Activated CD8-positive, alpha-beta T cell treated with anti-CD3 and anti-CD28 coated beads, Interleukin-2, amount 10 ng/mL, durations not matched to agents 7 days and 5 days (primary cell): ENCODE data around the gene BARD1. TPM values are rescaled to one million over a fixed set of nuclear protein-coding genes. Genes with fewer than 3 reads are reported as not detected.

ENCODE experiments used
- ATAC-seq: fragments of 150-1000 bp; cut with Tn5 transposase; one replicate; pipeline ENCODE4 v1.10.0; 2021; ENCODE audit warnings: moderate library complexity
- CTCF ChIA-PET: fragments of 350-600 bp; sonication (Branson Sonifier 250); formaldehyde crosslinking; loops from one replicate; lab custom pipeline; 2021; ENCODE audit warnings: antibody characterized with exemption; lab: Charles Lee
- POLR2A ChIA-PET: fragments of 350-600 bp; sonication (Branson Sonifier 250); formaldehyde crosslinking; loops from one replicate; lab custom pipeline; 2021; ENCODE audit warnings: antibody characterized with exemption; lab: Charles Lee
- DNase-seq: peaks from one replicate; pipeline ENCODE4 v3.0.0-alpha.2; 2020
- H3K27ac Mint-ChIP-seq: one replicate; pipeline ENCODE4 v1.8.0; 2021; ENCODE audit warnings: mild to moderate bottlenecking, mixed read lengths
- H3K27me3 Mint-ChIP-seq: one replicate; pipeline ENCODE4 v1.8.0; 2021; ENCODE audit warnings: low read depth, mixed read lengths
- H3K36me3 Mint-ChIP-seq: one replicate; pipeline ENCODE4 v1.8.0; 2021; ENCODE audit warnings: low read depth, mixed read lengths
- H3K4me1 Mint-ChIP-seq: one replicate; pipeline ENCODE4 v1.8.0; 2021; ENCODE audit warnings: low read depth, mixed read lengths
- H3K4me3 Mint-ChIP-seq: one replicate; pipeline ENCODE4 v1.8.0; 2021; ENCODE audit warnings: mild to moderate bottlenecking, mixed read lengths
- H3K9me3 Mint-ChIP-seq: one replicate; pipeline ENCODE4 v1.8.0; 2022; ENCODE audit warnings: mixed read lengths; ENCODE audit not compliant: insufficient read depth
- total RNA-seq, 2 experiments: library from RNA; stranded (reverse); gene quantifications; one replicate each; pipeline ENCODE4 v1.2.3, GENCODE V29; 2021

BARD1 gene
- total RNA-seq, result 10 to 100 TPM; 56.4 to 57.1 TPM

- ChIA-PET POLR2A (interaction anchor here (0.5 to 2.9 kb wide), 6 partner anchors 9 to 551 kb away, joined by 3 to 9 read pairs (median 3); partner anchors contain the start of gene ATIC), CTCF (no interaction called here)
- Mint-ChIP-seq H3K9me3 (no peaks in the 10 kb centered on the region), H3K27me3 (peaks cover 11% of the 10 kb centered on the region), H3K36me3 (peaks cover 34% of the 10 kb centered on the region), H3K27ac (peak within 1 kb of the TSS; percentile 98), H3K4me3 (peak within 1 kb of the TSS; percentile 84), H3K4me1 (peaks cover 37% of the 10 kb centered on the region)
- ATAC-seq (peak; percentile 48), DNase-seq (peak; percentile 75)
Observed at GRCh38 chr2:214808981-214809750, at the start of gene BARD1. TSS of gene BARD1 (minus strand) at chr2:214809683. CDS start at chr2:214809569, 114 bp downstream.

- no peak for DNase-seq
- Mint-ChIP-seq H3K27me3 (no peaks in the 10 kb centered on the region), H3K36me3 (no peaks in the 10 kb centered on the region), H3K9me3 (no peaks in the 10 kb centered on the region), H3K27ac (no peak overlapping the region), H3K4me1 (no peaks in the 10 kb centered on the region), H3K4me3 (no peak overlapping the region)
- POLR2A ChIA-PET, result interaction anchor here (0.6 kb wide), 2 partner anchors 30 to 150 kb away, joined by 3 to 4 read pairs; no protein-coding TSS in a partner anchor
- CTCF ChIA-PET, result no interaction called here
- ATAC-seq, result no peak
Observed at GRCh38 chr2:214856137-214856536, 46.7 kb upstream of the BARD1 start.

GRCh38 chr2:214853906-214854305 is 44.4 kb upstream of the BARD1 start:
- ChIA-PET POLR2A (no interaction called here), CTCF (no interaction called here)
- H3K27me3 Mint-ChIP-seq, result no peaks in the 10 kb centered on the region
- DNase-seq, result no peak
- H3K9me3 Mint-ChIP-seq, result no peaks in the 10 kb centered on the region
- no peak overlapping the region for H3K27ac Mint-ChIP-seq
- ATAC-seq, result no peak
- no peaks in the 10 kb centered on the region for H3K36me3 Mint-ChIP-seq
- H3K4me1 Mint-ChIP-seq, result no peaks in the 10 kb centered on the region
- no peak overlapping the region for H3K4me3 Mint-ChIP-seq

- H3K27ac Mint-ChIP-seq, result no peak overlapping the region
- H3K4me3 Mint-ChIP-seq, result no peak overlapping the region
- ChIA-PET POLR2A (no interaction called here), CTCF (no interaction called here)
- no peaks in the 10 kb centered on the region for H3K4me1 Mint-ChIP-seq
- ATAC-seq, result no peak
- DNase-seq, result no peak
- no peaks in the 10 kb centered on the region for H3K9me3 Mint-ChIP-seq
- H3K36me3 Mint-ChIP-seq, result no peaks in the 10 kb centered on the region
- H3K27me3 Mint-ChIP-seq, result no peaks in the 10 kb centered on the region
Observed at GRCh38 chr2:214843823-214844222, 34.3 kb upstream of the BARD1 start.

GRCh38 chr2:214839464-214839863 is 30.0 kb upstream of the BARD1 start:
- no peaks in the 10 kb centered on the region for H3K9me3 Mint-ChIP-seq
- ATAC-seq, result no peak
- CTCF ChIA-PET, result no interaction called here
- H3K4me3 Mint-ChIP-seq, result no peak overlapping the region
- no peaks in the 10 kb centered on the region for H3K4me1 Mint-ChIP-seq
- POLR2A ChIA-PET, result no interaction called here
- no peak for DNase-seq
- H3K36me3 Mint-ChIP-seq, result no peaks in the 10 kb centered on the region
- H3K27me3 Mint-ChIP-seq, result no peaks in the 10 kb centered on the region
- H3K27ac Mint-ChIP-seq, result no peak overlapping the region

- Mint-ChIP-seq H3K27me3 (no peaks in the 10 kb centered on the region), H3K9me3 (no peaks in the 10 kb centered on the region), H3K36me3 (no peaks in the 10 kb centered on the region), H3K4me3 (no peak overlapping the region), H3K27ac (no peak overlapping the region), H3K4me1 (no peaks in the 10 kb centered on the region)
- ChIA-PET CTCF (no interaction called here), POLR2A (no interaction called here)
- ATAC-seq, result no peak
- DNase-seq, result no peak
Observed at GRCh38 chr2:214837466-214837865, 28.0 kb upstream of the BARD1 start.

GRCh38 chr2:214836568-214836967 is 27.1 kb upstream of the BARD1 start:
- no peak overlapping the region for H3K27ac Mint-ChIP-seq
- H3K4me3 Mint-ChIP-seq, result no peak overlapping the region
- no peaks in the 10 kb centered on the region for H3K36me3 Mint-ChIP-seq

GRCh38 chr2:214830794-214831346 is 21.4 kb upstream of the BARD1 start:
- H3K4me3 Mint-ChIP-seq, result no peak overlapping the region
- no peaks in the 10 kb centered on the region for H3K36me3 Mint-ChIP-seq
- H3K4me1 Mint-ChIP-seq, result no peaks in the 10 kb centered on the region
- no peak for DNase-seq
- no peaks in the 10 kb centered on the region for H3K9me3 Mint-ChIP-seq
- ATAC-seq, result no peak
- ChIA-PET CTCF (interaction anchor here (1.1 kb wide), 1 partner anchor 9 kb away, joined by 4 read pairs; no protein-coding TSS in a partner anchor), POLR2A (no interaction called here)
- no peaks in the 10 kb centered on the region for H3K27me3 Mint-ChIP-seq
- no peak overlapping the region for H3K27ac Mint-ChIP-seq

More at GRCh38 chr2:214836568-214836967, 27.1 kb upstream of the BARD1 start:
- H3K9me3 Mint-ChIP-seq, result no peaks in the 10 kb centered on the region
- H3K27me3 Mint-ChIP-seq, result no peaks in the 10 kb centered on the region
- ChIA-PET CTCF (no interaction called here), POLR2A (no interaction called here)
- DNase-seq (no peak), ATAC-seq (no peak)
- H3K4me1 Mint-ChIP-seq, result no peaks in the 10 kb centered on the region

- ChIA-PET CTCF (interaction anchor here (0.5 kb wide), 1 partner anchor 10 kb away, joined by 3 read pairs; no protein-coding TSS in a partner anchor), POLR2A (no interaction called here)
- ATAC-seq, result no peak
- Mint-ChIP-seq H3K4me3 (no peak overlapping the region), H3K36me3 (no peaks in the 10 kb centered on the region), H3K4me1 (peaks cover under 1% of the 10 kb centered on the region), H3K27ac (no peak overlapping the region), H3K9me3 (no peaks in the 10 kb centered on the region), H3K27me3 (peaks cover 13% of the 10 kb centered on the region)
- DNase-seq, result no peak
Observed at GRCh38 chr2:214816008-214816533, 6.6 kb upstream of the BARD1 start.

GRCh38 chr2:214810671-214811070 is 1.2 kb upstream of the BARD1 start:
- no peak for DNase-seq
- H3K4me1 Mint-ChIP-seq, result peaks cover 25% of the 10 kb centered on the region
- H3K4me3 Mint-ChIP-seq, result peak overlapping the region; percentile 84
- peaks cover 15% of the 10 kb centered on the region for H3K27me3 Mint-ChIP-seq
- H3K9me3 Mint-ChIP-seq, result no peaks in the 10 kb centered on the region
- H3K27ac Mint-ChIP-seq, result peak overlapping the region; percentile 81
- H3K36me3 Mint-ChIP-seq, result peaks cover 24% of the 10 kb centered on the region
- no peak for ATAC-seq
- ChIA-PET CTCF (no interaction called here), POLR2A (interaction anchor here (0.6 to 0.8 kb wide), 2 partner anchors 25 to 502 kb away, joined by 3 read pairs; partner anchors contain the start of gene ATIC)

- H3K4me3 Mint-ChIP-seq, result peak overlapping the region; percentile 84
- H3K36me3 Mint-ChIP-seq, result peaks cover 28% of the 10 kb centered on the region
- peak; percentile 100 for DNase-seq
- ATAC-seq, result peak; percentile 88
- H3K4me1 Mint-ChIP-seq, result peaks cover 32% of the 10 kb centered on the region
- H3K27ac Mint-ChIP-seq, result peak overlapping the region; percentile 98
- CTCF ChIA-PET, result no interaction called here
- POLR2A ChIA-PET, result interaction anchor here (0.5 to 2.9 kb wide), 4 partner anchors 24 to 552 kb away, joined by 3 to 9 read pairs (median 3); partner anchors contain the start of gene ATIC
- H3K27me3 Mint-ChIP-seq, result peaks cover 15% of the 10 kb centered on the region
- H3K9me3 Mint-ChIP-seq, result no peaks in the 10 kb centered on the region
Observed at GRCh38 chr2:214809751-214810564, 475 bp upstream of the BARD1 start.
